SKM-1 treated with dmso at 0.1 percent for 144 hours (cell line): ENCODE results near the gene FAM8A1.

Source experiments
- DNase-seq: peaks from one replicate; lab custom pipeline; 2025; ENCODE audit not compliant: unreplicated experiment; lab: John Stamatoyannopoulos, UW

FAM8A1 gene

GRCh38 chr6:17600527-17601385, 654 bp downstream of the FAM8A1 start:
- no peak for DNase-seq

GRCh38 chr6:17601386-17601703, 1.2 kb downstream of the FAM8A1 start:
- no peak for DNase-seq

- DNase-seq = no peak
Observed at GRCh38 chr6:17602888-17603287, 2.8 kb downstream of the FAM8A1 start.

GRCh38 chr6:17606606-17607005, 6.5 kb downstream of the FAM8A1 start:
- no peak for DNase-seq

- no peak for DNase-seq
Observed at GRCh38 chr6:17610835-17611234, 10.7 kb downstream of the FAM8A1 start.

GRCh38 chr6:17612048-17612447, 11.9 kb downstream of the FAM8A1 start:
- DNase-seq = no peak

- DNase-seq = no peak
Observed at GRCh38 chr6:17615794-17616193, 15.7 kb downstream of the FAM8A1 start.

GRCh38 chr6:17621003-17621402, 20.9 kb downstream of the FAM8A1 start:
- no peak for DNase-seq

- no peak for DNase-seq
Observed at GRCh38 chr6:17622144-17622543, 22.0 kb downstream of the FAM8A1 start.

- no peak for DNase-seq
Observed at GRCh38 chr6:17624396-17624795, 24.3 kb downstream of the FAM8A1 start.

- DNase-seq = no peak
Observed at GRCh38 chr6:17628873-17629272, 28.8 kb downstream of the FAM8A1 start.

- no peak for DNase-seq
Observed at GRCh38 chr6:17629824-17630510, 29.9 kb downstream of the FAM8A1 start.

GRCh38 chr6:17630511-17631073, 30.5 kb downstream of the FAM8A1 start:
- no peak for DNase-seq

GRCh38 chr6:17632934-17633333, 32.8 kb downstream of the FAM8A1 start:
- DNase-seq = no peak

GRCh38 chr6:17633465-17634188, 33.5 kb downstream of the FAM8A1 start:
- no peak for DNase-seq

GRCh38 chr6:17635568-17635967, 35.5 kb downstream of the FAM8A1 start:
- DNase-seq = no peak

- DNase-seq = no peak
Observed at GRCh38 chr6:17638212-17638715, 38.2 kb downstream of the FAM8A1 start.

GRCh38 chr6:17640477-17640917, 40.4 kb downstream of the FAM8A1 start:
- peak; percentile 13 for DNase-seq

GRCh38 chr6:17648745-17649144, 48.6 kb downstream of the FAM8A1 start:
- no peak for DNase-seq

- no peak for DNase-seq
Observed at GRCh38 chr6:17650656-17651309, 50.7 kb downstream of the FAM8A1 start.
